NCI-H2081 treated with DMSO at 0.1 percent for 48 hours (cell line): ENCODE measurements around the gene ARMC8.

Experiments used
- DNase-seq: peaks from one replicate; lab custom pipeline; 2025; lab: John Stamatoyannopoulos, UW

Gene ARMC8

DNA sequence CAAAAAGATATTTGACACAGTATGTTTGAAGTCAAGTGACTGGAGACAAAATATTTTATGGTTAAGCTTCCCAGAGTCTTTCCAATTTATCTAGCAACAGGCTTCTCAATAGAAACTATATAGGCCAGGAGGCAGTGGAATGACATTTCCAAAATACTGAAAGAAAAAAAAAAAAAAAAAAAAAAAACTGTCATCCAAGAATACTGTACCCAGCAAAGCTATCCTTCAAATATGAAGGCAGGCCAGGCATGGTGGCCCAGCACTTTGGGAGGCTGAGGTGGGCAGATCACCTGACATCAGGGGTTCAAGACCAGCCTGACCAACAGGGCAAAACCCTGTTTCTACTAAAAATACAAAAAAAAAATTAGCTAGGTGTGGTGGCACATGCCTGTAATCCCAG, 121.7 kb downstream of the ARMC8 start:
- no peak for DNase-seq

- no peak for DNase-seq
These were observed 123.4 kb downstream of the ARMC8 start for GRCh38 chr3:138310494-138310893.

- DNase-seq: no peak
These were observed 127.7 kb downstream of the ARMC8 start for GRCh38 chr3:138314751-138315150.

DNA sequence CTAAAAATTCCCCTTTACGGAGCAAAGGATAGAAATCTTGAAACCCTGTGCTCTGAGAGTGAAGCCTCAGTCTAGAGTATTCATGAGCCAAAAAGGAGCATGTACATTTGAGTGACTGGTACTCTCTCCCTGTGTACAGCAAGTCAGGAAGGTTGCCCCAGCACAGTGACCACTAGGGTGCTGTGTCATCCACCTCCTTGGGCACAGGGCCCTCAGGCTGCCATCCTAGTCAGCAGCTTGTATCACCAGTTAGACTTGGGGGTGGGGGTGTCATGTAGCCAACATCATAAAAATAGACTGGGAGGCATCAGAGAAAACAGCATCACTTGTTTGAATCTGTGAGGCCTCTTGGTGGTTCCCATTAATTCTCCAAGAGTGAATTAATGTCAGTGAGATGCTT, 130.6 kb downstream of the ARMC8 start:
- DNase-seq: no peak

- no peak for DNase-seq
These were observed 136.9 kb downstream of the ARMC8 start for GRCh38 chr3:138323971-138324370.

GRCh38 chr3:138325990-138326389, 138.9 kb downstream of the ARMC8 start:
- DNase-seq: no peak

DNA sequence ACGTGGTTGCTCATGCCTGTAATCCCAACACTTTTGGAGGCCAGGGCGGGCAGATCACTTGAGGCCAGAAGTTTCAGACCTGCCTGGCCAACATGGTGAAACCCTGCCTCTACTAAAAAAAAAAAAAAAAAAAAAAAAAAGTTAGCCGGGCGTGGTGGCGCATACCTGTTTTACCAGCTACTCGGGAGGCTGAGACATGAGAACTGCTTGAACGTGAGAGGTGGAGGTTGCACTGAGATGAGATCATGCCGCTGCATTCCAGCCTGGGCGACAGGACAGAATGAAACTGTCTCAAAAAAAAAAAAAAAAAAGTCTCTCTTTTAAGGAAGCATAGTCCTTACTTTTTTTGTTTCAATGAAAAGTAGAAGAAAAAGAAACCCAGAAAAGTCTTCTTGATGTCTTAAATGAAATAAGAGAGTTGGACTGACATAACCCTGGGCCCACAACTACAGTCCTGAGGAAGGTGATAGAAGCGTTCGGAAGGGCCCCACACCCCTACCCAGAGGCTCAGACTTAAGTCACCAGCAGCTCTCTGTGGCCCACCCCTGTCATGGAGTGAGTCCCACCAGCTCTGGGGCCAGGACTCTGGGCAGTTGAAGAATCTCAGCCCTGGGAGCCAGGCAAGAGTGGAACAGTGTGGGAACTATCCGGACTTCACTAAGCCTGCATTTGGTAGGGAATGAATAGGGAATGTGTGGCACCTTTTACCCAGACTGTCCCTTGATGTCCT, 139.9 kb downstream of the ARMC8 start:
- DNase-seq: no peak

DNA sequence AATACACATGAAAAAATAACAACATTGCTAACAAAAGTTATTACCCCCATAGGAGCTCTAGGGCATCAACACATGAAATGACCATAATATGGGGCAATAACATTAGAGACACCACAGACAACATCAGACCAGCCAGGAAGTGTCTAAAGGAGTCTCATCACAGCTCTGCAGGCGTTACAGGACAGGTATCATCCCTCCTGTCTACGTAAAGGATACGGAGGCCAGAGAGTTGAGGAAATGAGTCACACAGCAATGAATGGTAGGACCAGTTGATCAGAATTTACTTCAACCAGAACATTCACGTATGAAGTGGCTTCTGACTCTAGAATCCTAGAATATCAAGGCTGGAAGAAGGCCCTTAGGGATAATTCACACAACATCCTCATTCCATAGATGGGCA, 140.7 kb downstream of the ARMC8 start:
- no peak for DNase-seq

GRCh38 chr3:138328341-138328740, 141.2 kb downstream of the ARMC8 start:
- DNase-seq: no peak

GRCh38 chr3:138329127-138329983, 142.3 kb downstream of the ARMC8 start, which contains the start of gene NME9:
NME9 (minus strand) TSS chr3:138329851; CDS start chr3:138329335, 516 bp downstream.
- peak; percentile 90 for DNase-seq

DNA sequence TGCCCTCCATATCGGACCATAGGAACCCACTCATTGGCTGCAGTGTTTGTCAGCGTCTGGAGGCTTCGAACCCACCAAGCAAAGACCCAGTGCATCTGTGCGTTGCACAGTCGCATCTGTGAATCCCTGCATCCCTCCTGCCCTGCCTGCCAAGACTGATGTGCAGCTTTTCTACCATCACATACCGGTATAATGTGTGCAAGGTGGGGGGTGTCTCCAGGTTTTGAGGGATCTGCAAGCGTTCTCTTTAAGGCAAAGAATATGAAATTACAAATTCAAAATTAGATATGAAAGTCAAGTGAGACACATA, 142.8 kb downstream of the ARMC8 start:
- DNase-seq: no peak

- no peak for DNase-seq
These were observed 144.2 kb downstream of the ARMC8 start for GRCh38 chr3:138331143-138331894.

DNA sequence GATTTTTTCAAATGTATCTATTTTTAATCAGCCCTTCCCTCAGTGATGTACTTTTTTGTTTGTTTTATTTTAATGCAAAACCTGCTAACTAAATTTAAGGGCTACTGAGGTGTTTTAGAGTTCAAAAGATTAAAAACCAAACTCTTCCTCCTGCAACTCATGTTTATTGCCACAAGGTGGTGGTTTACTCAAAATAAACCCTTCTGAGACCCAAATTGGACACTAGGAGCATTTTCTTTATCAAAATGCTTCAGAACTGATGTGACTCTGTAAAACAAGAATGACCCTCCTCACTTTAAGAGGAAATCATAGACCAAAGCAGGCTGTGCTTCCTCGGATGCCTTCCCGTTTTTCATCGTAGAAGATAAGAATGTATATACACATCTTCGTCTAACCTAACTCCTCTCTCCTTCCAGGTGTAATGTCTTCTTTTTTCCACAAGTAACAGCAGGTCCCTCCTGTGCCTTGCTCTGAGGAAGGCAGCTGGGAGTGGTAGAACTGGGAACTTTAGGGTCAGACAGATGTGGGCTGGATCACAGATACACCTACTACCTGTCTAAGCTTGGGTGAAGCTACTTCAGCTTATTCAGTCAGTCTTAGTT, 145.5 kb downstream of the ARMC8 start:
- no peak for DNase-seq

GRCh38 chr3:138334608-138335007, 147.5 kb downstream of the ARMC8 start:
- no peak for DNase-seq

DNA sequence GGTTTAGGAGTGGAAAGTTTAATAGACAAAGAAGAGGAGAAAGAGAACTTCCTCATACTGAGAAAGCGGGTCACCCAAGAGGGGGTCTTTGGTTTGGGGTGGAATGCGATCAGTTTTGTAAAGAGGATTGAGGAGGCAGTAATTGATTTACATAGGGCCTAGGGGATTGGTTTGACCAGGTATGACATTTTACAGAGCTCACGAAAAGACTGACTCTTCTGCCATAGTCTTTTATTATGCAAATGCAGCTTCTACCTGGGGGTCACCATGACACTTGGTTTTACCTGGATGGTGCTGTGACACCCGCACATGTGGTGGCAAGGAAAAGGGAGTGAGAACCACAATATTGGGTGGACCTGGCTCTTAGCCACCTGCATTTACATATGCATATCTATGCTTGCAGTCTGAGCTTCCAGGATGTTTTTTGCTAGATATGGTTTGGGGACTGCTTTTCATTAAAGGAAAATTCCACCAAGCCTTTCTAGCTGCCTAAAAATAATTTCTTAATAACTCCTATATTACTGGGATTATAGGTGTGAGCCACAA, 149.4 kb downstream of the ARMC8 start:
- no peak for DNase-seq

GRCh38 chr3:138338244-138338643, 151.1 kb downstream of the ARMC8 start:
- DNase-seq: no peak

DNA sequence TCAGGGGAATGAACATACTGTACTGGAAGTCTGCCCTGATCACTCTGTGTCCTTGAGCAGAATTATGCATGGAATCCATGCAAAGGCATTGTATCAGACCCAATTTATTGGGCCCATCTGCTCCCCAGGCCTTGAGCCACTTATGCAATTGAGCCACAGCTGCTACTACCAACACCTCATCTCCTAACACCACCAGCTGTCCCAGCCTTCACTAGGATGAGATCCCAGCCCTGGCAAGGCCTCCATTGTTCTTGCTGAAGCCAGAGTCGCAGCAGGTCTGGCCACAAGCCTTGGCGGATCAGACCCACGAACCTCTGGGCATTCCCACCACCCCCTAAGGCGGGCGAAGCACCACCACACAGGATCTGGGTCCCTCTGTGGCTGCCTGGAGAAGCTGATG, 151.7 kb downstream of the ARMC8 start:
- DNase-seq: no peak

- no peak for DNase-seq
These were observed 153.4 kb downstream of the ARMC8 start for GRCh38 chr3:138340511-138340910.

DNA sequence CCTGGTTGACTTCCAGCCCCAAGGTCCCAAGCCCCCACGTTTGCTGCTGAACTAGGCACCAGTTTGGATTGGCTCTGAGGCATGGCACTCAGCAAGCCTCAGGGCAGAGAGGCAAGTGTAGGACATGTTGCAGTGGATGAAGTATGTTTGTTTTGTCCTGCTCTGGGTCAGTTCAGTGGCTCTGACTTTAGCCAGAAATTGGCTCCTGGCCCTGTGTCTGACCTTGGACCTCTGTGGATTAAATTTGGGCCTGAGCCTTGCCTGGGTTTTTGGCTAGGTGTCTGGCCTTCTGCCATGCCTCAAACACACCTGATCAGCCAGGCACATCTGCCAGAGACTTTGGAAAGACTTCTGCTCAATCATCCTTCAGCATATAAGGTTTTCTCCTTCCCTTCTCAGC, 157.7 kb downstream of the ARMC8 start:
- DNase-seq: no peak
